SIG-M5 treated with dmso at 0.1 percent for 504 hours (cell line): ENCODE measurements around the gene NSFL1C.
"Not testable (repeated sequence)": the region's sequence is repeated elsewhere in the genome, so short reads cannot be mapped to it uniquely, and the experiment has no call there.

Source experiments
- DNase-seq: peaks from one replicate; lab custom pipeline; 2025; ENCODE audit not compliant: unreplicated experiment; lab: John Stamatoyannopoulos, UW

Gene NSFL1C

DNA sequence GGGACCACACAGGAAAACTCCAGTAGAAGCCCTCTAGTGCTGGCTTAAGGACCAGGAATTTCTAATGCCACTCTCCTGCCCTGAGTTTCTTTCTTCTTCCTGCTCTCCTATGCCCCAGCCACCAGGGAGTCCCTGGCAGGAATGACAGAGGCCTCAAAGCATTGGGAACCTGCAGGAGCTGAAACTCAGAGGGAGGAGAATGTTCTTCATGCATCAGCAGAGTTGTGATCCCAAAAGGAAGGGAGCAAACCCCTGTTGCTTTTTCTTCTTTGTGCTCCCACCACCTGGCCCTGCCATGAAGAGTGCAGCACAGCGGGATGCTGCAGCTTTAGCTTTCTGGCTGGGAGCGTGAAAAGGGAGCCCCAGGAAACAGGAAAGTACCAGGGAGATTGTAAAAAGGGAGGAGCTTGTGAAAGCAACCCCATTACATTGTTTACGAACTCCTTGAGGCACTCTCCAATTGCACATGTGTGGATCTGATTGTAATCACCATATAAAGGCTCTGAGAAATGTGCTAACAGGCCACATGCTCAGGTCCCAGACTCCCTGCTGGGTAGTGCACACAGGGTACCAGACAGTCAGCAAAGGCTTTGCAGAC lies 39.1 kb downstream of the NSFL1C start:
- DNase-seq: no peak

DNA sequence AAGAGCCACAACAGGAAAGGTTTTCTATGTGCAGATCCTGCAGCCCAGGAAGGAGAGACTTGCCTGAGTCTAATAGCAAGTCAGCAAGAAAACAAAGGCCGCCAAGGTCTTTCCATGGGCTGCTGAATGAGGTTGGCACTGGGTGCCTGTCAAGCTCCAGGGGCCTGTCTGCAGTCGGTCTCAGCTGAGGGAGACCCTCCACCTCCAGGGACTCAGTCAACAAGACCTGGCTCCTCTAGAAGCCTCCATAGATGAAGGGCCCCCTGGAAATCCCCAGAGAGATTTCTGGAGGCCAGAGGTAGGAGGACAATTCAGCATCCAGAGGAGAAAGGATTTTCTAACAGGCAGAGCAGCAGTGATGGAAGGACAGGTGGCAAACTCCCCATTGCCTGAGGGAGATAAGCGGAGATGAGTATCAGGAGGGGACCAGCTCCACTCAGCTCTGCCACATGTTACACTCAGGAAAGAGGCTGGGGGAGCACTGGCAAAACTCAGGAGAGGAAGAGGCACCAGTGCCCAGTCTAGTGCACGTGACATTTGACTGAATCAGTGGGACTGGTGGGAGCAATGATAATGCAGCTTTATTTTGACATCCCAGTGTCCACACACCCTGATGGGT lies 40.3 kb downstream of the NSFL1C start:
- no peak for DNase-seq

DNA sequence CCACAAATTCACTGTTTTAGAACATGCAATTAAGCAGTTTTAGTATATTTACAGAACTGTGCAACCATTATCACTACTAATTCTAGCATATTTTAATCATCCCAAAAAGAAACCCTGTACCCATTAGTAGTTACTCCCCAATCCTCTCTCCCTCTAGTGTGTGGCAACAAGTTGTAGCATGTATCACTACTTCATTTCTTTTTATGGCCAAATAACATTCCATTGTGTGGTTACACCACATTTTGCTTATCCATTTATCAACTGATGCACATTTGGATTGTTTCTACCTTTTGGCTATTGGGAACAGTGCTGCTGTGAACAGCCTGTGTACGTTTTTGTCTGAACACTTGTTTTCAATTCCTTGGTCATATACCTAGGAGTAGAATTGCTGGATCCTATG lies 42.3 kb downstream of the NSFL1C start:
- DNase-seq: no peak

DNA sequence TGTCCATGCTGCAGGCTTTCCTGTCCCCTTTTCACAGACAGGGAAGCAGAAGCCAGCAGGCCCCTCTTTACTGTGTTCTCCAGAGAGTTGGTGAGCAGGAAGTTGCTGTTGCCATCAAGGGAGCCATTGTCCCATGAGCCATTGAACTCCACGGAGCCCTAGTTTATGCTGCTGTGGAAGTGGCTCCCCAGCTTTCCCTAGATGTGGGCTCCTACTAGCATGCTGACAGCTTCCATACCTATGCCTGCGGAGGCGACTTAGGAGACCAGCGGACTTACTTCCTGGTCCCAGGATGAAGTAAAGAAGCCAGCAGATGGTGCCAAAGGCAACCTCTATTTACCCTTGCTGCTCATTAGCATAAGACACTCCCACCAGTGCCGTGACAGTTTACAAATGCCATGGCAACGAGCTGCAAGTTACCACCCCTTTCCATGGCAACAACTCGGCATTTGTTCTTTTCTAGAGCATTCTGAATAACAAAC lies 43.0 kb downstream of the NSFL1C start:
- peak; percentile 67 for DNase-seq

DNA sequence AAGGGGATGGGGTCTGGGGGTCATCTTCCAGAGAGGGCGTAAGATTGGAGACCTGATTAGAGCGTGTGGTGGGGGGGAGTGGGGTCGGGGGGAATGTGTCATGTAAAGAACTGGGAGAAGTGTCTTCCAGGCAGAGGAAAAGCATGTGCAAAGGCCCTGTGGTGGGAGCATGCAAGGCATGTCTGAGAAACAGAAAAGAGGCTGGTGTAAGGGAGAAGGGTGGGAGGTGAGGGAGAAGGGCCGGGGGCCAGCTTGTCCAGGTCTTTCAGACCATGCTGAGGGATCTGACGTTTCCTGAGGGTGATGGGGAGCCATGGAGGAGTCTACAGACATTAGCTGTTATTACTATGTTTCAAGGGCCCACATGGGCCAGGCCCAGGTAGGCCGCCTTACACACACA lies 43.4 kb downstream of the NSFL1C start:
- DNase-seq: no peak

DNA sequence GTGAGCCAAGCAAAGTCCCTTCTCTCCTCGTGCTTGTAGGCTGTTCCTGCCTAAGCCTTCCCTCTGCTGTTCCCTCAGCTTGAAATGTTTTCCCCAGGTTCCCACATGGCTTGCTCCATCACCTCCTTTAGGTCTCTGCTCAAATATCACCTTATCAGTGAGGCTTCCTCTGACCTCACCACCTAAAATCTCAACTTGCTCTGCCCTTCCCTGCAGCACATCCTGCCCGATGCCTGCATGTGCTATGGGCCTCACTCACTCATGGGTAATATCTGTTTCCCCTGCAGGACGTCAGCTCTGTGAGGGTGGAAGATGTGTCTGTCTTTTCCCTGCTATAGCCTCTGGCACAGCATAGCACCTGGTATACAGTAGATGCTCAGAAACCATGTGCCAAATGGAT lies 43.9 kb downstream of the NSFL1C start:
- no peak for DNase-seq

DNA sequence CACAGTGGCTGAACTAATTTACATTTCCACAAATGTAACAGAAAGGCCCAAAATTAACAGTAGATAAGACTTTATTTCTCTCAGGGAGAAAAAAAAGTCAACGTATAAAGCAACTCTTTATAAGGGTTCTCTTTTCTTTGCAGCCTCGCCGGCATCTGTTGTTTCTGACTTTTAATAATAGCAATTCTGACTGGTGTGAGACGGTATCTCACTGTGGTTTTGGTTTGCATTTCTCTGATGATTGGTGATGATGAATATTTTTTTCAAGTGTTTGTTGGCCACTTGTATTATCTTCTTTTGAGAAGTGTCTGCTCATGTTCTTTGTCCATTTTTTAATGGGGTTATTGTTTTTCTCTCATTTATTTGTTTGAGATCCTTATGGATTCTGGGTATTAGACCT lies 46.6 kb downstream of the NSFL1C start:
- no peak for DNase-seq

DNA sequence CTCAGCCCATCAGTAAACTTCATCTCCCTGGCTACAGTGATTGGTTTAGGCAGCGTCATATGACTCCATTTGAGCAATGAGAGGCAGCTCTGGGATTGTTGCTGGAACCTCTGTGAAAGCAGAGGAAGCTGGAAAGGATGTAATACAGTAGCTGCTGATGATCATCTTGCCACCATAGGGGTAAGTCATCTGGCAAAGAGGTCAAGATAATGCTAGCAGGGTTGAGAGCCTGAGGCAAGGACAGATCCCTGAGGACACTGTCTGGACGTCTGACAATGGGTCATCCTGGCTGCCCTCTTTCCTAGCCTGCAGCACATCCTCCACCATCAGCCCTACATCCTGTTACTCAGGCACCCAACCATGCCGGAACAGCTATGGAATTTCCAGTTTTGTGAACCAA lies 48.3 kb downstream of the NSFL1C start:
- DNase-seq: no peak

DNA sequence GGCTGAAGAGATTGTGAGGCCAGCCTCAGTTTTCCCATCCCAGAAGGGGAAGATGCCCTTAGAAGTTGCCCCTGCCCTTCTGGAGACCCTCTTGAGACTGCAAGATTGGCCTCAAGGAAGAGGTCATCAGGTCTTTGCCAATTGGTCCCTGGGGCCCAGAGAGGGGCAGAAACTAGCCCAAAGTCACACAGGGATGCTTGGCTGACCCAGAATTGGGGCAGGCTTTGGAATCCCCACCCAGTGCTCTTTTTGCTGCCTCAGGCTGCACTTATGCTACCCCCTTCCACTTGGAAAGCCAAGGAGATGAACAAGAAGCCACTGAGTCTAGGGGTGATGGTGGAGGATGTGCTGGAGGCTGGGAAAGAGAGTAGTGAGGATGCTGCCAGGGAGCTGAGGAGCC lies 48.9 kb downstream of the NSFL1C start:
- DNase-seq: no peak

DNA sequence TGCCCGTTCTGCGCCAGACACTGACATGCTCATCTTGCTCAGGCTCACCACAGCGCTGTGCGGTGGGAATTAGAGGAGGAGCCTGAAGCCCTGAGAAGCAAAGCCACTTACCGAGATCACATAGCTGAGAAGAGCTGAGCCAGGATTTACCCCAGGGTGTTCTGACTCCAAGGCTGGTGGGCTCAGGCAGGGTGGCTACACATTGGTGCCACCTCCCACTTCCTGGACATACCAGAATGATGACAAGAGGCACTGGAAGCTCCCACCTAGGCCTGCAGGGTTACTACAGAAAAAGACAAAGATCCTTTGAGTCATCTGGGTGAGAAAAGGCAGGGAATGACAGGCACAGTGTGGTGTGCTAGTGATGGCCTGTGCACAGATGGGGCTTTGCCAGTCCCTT lies 49.4 kb downstream of the NSFL1C start:
- no peak for DNase-seq

DNA sequence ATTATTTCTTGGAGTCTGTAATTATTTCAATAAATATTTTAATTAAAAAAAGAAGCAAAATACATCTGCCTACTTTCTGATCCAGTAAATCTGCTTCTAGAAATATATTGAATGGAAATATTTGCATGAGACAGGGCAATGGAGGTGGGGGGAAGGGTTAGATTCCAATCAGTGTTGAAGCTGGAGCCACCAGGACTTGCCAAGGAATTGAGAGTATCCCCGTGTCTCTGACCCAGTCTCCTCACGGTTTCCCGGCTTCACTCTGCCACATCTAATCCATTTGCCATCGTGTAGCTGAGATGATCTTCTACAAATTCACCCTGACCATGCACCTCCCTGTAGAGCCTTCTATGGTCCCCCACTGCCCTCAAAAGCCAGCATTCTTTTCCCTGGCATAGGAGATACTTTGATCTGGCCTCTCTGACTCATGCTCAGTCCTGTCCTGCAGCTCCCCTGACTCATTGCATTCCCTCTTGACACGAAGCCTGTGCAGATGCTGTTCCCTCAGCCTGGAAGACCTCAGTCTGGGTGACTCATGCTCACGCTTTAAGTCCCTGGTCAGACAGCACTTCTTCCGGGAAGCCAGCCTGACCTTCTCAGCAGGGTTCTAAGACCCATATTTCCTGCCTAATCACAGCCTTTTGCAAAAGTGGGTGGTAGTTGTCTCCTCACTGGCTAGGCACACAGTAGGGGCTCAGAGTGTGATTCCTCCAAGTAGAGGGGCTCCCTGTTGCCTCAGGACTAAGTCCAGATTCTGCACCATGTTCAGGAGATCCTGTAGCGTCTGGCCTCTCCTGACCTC lies 50.8 kb downstream of the NSFL1C start:
- DNase-seq: peak; percentile 45

DNA sequence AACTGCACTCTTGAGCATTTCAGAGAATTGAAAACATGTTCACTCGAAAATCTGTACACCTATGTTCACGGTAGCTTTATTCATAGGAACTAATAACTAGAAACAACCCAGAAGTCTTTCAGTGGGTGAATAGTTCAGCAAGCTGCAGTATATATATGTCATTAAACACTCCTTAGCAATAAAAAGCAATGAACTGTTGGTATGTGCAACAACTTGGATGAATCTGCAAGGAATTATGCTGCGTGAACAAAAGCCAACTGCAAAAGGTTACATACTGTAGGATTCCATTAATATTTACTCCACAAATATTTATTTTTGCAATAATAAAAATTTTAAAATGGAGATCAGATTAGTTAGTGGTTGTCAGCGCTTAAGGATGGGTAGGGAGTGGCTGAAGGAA lies 51.7 kb downstream of the NSFL1C start:
- no peak for DNase-seq

DNA sequence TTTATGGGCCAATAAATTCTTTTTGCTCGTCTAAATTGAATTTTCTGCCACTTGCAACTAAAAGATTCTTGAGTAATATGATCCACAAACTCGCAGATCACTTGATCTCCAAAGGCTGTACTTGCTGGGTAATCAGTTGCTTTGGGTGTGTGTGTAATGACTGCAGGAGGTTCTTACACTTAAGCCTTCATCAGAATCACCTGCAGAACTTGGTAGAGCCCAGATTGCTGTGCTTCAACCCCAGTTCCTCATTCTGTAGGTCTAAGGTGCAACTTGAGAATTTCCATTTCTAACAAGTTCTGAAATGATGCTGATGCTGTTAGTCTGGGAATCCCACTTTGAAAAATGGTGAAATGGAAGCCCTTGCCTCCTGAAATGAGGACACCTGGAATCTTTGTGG lies 60.8 kb downstream of the NSFL1C start:
- DNase-seq: no peak

DNA sequence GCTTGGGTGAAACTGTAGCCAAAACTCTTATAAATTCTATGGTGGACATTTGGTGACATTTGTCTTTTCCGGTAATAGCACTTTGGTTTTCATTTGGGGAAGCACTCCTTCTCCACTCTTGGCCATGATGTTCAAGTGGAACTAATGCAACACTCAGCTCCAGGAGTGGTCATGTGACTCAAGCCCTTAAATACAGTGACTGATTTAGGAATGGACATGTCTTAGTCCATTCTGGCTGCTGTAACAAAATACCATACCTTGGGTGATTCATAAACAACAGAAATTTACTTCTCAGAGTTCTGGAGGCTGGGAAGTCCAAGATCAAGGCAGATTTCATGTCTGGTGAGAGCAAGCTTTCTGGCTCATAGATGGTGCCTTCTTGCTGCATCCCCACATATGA lies 63.0 kb downstream of the NSFL1C start:
- no peak for DNase-seq

DNA sequence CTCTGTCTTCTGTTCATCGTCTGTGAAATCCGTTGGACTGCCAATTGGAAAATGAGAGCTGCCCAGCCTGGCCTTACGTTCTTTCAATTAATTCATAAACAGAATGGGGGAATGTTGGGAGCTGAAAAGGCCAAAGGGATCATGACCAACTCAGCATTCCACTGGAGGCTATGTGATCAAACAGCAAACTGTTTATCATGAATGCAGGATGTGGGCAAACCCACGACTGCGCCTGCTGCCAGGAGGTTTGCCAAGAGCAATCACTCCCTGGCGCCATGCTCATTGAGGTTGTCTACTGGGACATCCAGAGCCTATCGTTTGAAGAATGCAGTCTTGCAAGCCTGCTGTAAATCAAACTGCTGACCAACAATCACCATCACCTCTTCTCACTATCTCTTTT lies 64.5 kb downstream of the NSFL1C start:
- DNase-seq: no peak

DNA sequence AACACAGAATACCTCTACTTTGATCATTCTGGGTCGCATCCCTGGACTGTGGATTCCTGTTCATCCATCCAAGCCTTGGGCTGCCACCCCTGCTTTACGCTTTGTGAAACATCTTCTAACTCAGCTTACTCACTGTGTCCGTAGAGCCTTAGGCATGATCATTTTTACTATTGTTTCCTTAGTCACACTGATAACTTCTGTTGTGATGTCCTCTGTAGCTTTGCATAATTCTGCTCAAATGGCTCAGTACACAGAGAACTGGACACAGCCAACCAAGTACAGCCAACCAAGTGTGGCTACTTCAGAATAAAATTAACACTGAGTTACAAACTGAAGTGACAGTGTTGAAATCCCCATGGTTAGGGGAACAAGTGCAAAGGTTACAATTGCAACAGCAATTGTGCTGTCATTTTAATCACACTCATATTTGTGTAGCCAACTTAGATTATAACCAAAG lies 65.2 kb downstream of the NSFL1C start:
- no peak for DNase-seq

DNA sequence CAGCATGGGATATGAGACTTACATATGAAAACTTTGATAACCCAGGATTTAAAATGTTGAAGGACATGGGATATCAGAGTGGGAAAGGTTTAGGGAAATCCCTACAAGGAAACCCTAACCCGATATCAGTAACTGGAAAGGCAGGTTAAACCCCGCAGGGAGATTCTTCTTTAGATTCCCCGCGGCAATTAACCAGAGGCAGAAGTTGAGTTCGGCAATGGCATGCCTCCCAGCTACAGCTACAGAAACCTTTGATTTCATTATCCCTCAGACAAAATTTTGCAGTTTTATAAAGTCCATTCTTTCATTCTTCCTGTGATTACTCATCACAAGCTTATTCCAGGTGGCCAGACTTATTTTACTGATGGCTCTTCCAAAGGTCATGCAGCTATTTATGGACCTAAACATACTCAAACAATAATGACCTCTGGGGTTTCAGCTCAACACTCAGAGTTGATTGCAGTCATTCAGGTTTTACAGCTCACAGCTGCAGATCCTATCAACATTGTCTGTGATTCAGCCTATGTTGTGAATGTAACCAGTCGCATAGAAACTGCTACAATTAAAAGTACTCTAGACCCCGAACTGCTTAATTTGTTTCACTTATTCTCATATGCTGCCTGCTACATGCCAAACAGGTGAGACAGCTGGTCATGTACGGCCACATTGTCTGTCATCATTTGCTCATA lies 66.8 kb downstream of the NSFL1C start:
- DNase-seq: peak; percentile 38

DNA sequence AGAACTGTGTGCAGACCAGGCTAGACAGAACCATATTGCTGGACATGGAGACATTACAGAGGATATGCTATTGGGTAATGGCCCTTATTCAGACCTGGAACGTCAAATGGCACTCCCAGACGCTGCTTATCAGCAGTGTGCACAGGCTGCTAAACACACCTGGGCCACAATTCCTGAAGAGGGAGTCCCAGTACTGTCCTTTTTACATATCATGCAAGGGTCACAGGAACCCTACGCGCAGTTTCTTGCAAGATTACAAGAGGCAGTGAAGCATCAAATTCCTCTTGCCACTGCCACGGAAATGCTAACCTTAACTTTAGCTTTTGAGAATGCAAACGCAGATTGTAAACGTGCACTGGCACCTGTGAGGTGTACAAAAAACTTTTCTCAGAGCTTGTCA lies 68.5 kb downstream of the NSFL1C start:
- not testable (repeated sequence) for DNase-seq

DNA sequence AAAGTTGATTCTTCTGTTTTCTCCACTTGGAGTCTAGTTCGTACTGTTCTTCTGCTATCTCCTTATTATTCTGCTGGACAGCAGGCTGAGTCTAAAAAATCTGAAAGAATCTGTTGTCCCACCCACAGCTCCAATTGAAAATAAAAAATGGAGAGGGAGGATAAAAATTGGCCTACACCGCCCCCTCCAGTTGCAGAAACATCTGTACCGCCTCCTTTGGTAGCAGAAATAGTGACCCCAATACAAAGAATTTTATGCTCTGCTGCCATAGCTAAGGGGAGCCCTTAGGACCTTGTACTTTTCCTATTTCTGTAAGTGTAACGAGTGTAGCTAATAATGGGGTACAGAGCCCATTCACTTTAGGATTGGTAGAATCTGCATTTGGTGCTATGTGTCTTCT lies 68.9 kb downstream of the NSFL1C start:
- DNase-seq: no peak

DNA sequence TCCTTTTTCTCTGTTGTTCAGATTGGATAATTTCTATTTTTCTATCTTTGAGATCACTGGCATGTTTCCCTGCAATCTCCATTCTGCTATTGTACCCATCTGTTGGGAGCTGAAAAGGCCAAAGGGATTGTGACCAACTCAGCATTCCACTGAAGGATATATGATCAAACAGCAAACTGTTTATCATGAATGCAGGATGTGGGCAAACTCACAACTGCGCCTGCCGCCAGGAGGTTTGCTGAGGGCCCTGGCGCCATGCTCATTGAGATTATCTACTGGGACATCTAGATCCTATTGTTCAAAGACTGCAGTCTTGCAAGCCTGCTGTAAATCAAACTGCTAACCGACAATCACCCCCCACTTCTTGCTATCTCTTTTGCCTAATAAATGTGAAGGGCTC lies 69.9 kb downstream of the NSFL1C start:
- no peak for DNase-seq

DNA sequence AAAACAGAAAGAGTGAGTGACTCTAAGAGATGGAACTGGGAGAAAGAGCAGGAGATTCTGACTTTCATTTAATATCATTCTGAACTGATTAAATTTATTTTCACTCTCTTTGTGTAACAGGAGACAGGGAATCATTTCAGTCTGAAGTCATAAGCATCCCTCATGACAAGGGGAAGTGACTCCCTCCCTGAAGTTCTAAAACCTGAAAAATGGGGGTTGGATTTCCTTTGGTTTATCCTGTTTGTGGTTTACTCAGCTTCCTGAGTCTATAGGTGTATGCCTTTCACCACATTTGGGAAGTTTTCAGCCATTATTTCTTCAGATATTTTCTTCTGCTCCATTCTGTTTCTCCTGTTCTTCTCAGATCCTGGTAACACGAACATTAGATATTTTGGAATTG lies 70.4 kb downstream of the NSFL1C start:
- DNase-seq: no peak

DNA sequence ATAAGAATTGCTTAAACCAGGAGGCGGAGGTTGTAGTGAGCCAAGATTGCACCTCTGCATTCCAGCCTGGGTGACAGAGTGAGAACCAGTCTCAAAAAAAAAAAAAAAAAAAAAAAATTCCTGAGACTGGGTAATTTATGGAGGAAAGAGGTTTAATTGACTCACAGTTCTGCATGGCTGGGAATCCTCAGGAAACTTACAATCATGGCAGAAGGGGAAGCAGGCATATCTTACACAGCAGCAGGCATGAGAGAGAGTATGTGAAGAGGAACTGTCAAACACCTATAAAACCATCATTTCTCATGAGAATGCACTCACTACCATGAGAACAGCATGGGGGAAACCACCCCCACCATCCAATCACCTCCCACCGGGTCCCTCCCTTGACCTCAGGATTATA lies 72.0 kb downstream of the NSFL1C start:
- DNase-seq: no peak
